Activated effector memory CD4-positive, alpha-beta T cell treated with anti-CD3 and anti-CD28 coated beads, Interleukin-2, amount 50 U/mL, for 16 hours (primary cell): Measurements from ENCODE around the gene B4GALT6.
A peak's percentile ranks its signal among the peaks of the same experiment; 100 is the strongest.

ENCODE experiments used
- DNase-seq: peaks from one replicate; pipeline ENCODE4 v3.0.0-alpha.2; 2020

Gene B4GALT6

DNA sequence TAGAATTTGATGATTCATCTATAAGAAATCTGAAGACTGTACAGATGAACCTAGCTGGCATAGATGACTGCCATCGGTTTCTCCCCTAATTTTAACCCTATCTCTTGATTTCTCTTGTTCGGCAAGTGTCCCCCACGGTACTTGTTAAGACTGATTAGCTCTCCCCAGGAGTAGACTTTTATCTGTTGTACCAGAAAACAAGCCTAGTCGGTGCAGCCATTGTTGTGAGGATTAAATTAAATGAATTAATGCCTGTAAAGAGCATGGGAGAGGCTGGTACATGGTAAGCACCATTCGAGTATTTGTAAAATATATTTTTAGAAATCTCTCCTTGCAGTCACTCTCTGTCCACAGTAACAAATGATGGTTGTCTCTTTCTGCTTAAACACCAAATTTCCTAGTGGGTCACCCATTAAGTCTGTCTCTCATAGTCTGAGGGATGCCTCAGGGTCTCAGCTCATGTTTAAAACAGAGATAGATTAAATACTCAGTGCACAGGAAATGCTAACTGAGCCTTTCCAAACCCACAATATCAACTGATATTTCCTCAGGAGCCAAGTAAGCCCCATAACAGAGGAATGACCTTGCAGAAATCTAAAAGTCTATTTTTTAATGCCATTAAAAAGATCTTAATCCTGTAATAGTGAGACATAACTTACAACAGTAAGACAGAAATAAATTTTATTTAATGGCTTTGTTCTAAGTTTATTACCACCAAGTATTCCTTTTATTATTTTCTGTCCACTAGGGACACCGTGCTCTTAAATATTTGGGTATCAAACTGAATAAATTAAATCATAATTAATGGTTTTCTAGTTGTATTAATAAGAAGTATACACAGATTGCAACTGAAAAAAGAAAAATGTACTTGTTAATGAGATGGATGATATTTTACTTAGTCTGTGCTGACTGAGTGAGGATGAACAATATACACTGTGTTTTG, 2.9 kb upstream of the B4GALT6 start:
- DNase-seq = no peak

DNA sequence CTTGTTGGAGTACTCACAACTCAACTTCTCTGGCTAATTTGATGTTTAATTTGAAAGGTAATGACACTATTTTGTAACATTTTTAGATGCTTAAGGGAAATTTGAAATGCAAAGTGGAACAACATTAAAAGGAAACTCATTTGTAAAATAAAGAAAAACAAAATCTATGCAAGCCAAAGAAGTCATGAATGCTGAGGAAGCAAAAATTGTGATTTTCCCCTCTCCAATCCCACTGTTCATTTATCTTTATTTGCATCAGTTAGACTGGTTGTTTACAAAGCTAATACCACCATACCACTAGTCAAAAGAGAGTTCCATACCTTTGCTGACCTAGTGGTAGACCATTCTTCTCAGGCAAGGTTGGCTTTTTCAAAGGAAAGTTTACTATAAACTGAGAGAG, 2.2 kb upstream of the B4GALT6 start:
- no peak for DNase-seq

DNA sequence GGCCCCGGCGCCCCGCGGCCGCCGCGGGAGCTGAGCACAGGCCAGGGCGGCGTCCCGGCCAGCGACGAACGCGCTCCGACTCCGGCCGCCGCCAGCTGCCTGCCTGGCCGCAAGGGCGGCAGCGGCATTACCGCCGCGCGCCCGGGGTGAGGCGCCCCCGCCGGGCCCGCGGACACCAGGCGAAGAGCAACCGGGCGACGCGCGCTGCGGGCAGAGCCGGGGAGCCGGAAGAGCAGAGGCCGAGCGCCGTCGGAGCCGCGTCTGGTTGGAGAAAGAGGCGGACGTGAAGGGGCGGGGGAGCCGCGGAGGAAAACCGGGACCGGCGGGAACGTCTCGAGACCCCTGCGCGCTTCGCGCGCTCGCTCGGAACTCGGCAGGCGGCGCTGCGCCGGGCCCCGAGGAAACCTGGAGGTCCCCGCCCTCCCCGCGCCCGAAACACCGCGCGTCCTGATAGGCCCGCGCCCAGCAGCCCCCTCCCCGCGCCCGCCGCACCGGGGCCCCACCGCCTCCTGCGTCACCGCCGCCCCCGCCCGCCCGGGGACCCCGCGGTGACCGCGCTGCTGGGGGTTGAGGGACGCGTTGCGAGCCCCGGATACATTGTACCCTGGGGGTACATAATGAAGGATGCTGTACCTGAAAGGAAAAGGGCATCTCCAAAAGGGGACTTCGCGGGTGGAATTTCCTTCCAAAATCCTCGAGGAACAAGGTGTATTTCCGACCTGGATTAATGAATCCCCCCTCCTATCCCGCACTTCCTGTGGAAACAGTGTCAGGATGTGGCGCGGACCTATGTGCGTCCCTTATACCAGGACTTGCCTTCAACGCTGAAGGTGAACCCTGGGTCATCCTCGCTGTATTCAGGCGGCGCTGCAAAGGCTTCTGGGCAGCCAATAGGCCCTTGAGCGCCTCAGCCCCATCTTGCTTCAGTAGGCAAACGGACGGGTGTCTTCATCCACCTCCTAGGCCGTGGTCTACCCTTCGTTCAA, 1.0 kb upstream of the B4GALT6 start:
- peak; percentile 75 for DNase-seq

GRCh38 chr18:31683968-31684278, 458 bp downstream of the B4GALT6 start:
- DNase-seq = no peak

DNA sequence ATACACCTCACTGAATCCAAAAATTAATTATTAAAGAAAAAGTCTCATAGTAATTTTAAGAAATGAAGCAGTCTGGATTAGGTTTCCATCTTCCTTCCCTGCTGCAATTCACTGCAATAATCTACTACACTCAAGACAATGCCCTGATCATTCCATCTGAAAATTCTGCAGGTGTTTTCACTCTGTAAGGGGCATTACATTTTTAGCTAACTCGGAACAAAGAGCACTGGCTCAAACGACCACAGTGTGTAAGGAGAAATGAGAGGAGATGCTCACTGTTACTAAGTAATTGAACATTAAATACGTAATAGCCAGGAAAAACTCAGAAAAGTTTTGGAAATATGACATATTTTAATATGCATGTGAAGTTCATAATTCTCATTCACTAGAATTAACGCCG, 1.3 kb downstream of the B4GALT6 start:
- DNase-seq = no peak

DNA sequence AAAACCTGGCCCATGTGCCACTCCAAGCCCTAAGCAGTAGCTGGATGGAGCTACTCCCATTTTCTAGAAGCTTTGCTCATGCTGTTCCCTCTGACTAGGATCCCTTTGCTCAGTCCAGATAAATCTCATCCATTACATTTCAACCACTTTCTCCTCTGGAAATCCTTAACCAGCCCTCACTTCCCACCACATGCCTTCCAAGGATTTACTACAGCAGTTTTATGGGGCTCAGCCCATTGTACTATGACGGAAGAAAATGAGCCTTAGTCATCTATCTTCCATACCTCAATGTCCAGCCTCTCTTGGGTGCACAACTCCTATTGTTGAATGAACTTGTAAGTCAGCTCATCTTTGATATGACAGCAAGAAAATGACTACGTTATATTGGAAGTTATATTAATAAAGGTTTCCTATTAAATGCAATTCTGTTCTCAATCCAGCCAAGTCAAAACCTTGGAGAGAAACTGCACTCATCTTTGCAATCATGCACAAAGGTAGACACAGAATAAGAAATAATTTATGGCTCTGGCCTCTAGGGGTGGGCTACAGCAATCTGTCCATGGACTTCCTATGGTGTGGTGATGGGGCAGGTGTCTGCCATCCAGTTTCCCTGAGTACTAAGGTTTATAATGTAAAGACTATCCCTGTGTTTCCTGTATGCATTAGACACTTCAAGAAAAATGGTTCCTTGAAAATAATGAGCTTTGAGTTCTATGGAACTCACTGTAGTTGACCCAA, 3.4 kb downstream of the B4GALT6 start:
- DNase-seq = no peak

DNA sequence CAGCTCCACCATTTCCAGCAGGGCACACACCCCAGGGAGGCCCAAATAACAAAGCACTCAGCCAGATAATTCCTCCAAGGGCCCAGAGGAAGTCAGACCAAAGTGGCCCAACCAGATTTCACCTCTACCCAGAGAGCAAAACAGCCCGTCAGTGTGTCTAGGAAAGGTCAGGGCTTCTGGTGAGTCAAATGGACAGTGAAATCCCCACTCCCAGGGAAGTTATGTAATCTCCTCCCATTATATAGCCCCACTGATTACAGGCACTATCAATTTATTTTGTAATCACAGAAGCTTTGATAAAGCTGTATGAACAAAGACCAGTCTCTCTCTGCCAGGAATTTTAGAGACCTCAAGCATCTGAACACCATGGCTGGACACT, 4.0 kb downstream of the B4GALT6 start:
- no peak for DNase-seq

DNA sequence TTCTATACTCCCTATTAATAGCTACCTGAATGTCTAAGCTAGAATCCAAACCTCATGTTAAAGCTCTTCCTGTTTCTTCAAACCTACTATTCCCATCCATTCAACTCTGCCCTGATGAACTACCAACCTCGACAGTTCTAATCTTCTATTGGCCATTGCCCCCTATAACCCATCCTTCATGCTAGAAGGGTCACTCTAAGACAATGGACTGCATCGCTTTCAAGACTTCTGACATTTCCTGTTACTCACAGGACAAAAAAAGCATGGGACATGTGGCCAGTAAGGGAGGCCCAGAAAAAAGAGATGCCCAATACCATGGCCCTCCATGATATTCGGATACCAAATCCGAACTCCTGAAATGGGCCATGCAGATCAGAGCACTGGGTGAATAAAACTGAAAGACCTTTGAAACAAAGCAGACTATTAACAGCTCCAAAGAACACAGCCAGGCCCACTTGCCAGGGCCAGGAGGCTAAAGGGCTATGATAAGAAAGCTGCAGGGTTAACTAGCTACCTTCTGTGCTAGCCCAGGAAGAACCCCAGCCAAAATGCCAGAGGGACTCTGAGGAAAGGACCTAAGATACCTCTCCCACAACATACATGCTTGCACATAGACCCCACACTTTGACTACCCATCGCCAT, 4.5 kb downstream of the B4GALT6 start:
- DNase-seq = no peak

DNA sequence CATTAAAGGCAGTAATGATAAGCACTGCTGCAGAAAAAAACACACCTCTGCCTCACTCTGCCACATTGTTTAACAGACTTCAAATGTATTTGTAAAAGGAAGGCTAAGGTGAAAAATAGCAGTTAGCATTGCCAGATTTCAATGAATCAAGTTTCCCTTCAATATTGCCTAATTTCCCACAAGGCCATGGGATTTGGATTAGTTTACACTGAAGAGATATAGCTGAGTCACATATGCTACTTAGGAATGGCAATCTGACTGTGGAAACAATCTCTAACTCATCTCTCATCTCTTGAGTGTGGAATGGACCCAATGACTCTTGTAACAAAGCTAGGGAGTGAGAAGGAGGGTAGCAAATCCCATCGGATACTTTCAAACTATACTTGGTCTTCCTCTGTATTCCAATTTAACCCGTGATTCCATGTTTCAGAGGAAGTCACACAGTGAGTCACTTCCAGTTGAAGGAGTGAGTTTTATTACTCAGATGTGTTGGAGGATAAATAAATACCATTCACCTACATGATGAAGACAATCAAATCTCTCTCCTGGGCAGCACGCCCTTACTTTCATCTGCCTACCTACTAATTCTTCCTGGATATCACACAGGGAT, 5.1 kb downstream of the B4GALT6 start:
- DNase-seq = no peak

DNA sequence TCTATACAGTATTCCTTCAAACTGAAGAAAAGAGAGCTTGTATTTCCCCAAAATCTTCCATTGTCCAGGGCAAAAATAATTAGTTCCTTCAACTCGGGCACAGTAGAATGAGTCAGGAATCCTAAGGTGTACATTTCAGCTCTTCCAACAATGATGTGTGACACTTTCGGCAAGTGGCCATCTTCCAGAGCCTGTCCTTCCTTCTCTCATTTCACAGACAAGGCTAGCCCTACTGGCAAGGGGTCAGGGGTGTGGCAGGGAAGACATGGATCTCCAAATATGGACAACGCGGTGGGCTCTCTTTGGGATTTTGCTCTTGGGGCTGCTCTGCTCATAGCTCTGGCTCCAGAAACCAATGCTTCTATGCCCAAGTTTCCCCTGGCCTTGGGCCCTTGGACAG, 6.0 kb downstream of the B4GALT6 start:
- DNase-seq = no peak

- DNase-seq = no peak
These were observed 6.8 kb downstream of the B4GALT6 start for GRCh38 chr18:31677592-31677991.

- no peak for DNase-seq
These were observed 9.0 kb downstream of the B4GALT6 start for GRCh38 chr18:31675404-31675803.

- no peak for DNase-seq
These were observed 11.7 kb downstream of the B4GALT6 start for GRCh38 chr18:31672628-31673135.

DNA sequence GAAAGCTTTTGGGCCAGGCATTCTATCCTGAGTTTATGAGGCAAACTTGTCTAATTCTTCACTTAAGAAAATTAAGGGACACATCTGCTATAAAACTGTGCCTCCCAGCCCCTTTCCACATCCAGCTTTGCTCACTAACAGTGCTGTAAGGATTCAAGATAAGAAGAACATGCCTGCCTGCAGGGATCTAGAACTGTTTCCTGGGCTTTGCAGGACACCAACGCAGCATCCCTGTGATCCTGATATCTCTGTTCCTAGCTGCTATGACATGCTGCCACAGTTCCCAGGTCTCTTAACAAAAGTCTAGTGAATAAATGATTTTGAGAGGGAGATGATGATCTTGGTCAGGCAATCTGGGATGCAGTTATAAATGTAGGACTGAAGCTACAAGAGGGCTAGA, 12.4 kb downstream of the B4GALT6 start:
- DNase-seq = no peak

- no peak for DNase-seq
These were observed 14.8 kb downstream of the B4GALT6 start for GRCh38 chr18:31669541-31669940.

GRCh38 chr18:31667185-31667584, 17.2 kb downstream of the B4GALT6 start:
- no peak for DNase-seq

GRCh38 chr18:31666055-31666454, 18.3 kb downstream of the B4GALT6 start:
- no peak for DNase-seq

GRCh38 chr18:31664101-31664500, 20.3 kb downstream of the B4GALT6 start:
- no peak for DNase-seq

GRCh38 chr18:31661965-31662364, 22.4 kb downstream of the B4GALT6 start:
- no peak for DNase-seq

DNA sequence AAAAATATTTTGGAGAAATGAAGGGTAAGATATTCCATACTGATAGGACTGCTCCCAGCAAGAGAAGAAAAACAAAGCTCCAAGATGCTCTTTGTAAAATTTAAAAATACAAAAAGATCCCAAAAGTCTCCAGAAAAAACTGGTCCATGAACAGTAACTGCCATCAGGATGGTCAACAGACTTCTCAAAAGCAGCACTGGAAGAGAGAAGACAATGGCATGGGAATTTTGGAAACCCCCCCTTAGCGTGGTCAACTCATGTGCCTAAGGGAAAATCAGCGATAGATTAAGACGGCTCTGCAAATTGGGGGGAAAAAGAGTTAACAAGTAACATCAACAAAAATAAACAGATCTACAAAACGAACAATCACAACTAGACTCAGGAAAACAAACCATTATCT, 23.6 kb downstream of the B4GALT6 start:
- no peak for DNase-seq

DNA sequence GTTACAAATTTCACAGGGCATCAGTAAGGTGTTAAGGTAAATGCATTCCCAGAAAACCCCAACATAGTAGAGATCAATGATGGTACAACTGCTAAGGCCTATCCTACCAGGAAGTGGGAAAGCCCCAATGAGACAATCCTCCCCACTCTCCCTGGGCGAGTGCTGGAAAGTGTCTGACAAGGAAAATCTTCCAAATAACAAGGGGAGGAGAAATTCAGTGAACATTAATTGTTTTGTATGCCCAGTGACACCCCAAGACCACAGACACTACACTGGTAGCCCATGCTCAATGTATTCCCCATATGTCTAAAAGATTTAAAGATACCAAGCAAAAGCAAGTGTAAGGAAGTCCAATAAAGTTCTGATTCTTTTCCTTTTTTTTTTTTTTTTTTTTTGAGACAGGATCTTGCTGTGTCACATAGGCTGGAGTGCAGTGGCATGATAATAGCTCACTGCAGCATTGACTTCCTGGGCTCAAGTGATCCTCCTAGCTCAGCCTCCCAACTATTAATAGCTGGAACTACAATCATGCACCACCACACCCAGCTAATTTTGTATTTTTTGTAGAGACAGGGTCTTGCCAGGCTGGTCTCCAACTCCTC, 24.7 kb downstream of the B4GALT6 start:
- no peak for DNase-seq
